SK-N-SH (cell line): Measurements from ENCODE around the gene MTNR1A. TPM values are rescaled to one million over a fixed set of nuclear protein-coding genes. Genes with fewer than 3 reads are reported as not detected.

Experiments
- CTCF ChIA-PET: fragments of 300-600, 350-600 bp; formaldehyde crosslinking; extraction: SDS; loops from one replicate; lab custom pipeline; 2021; lab: Yijun Ruan, JAX
- POLR2A ChIA-PET: fragments of 350-600 bp; sonication (Branson Sonifier 250); formaldehyde crosslinking; extraction: SDS; loops from one replicate; lab custom pipeline; 2020; ENCODE audit warnings: antibody characterized with exemption, inconsistent platforms; lab: Yijun Ruan, JAX
- DNase-seq: peaks from one replicate; pipeline ENCODE4 v3.0.0; 2012
- H2AFZ ChIP-seq: fragments of 200-600 bp; sonication (generic); 2 replicates; pipeline ENCODE4 v1.8.1; 2016; ENCODE audit warnings: antibody characterized with exemption, mild to moderate bottlenecking, low read depth
- H3F3A ChIP-seq: fragments of 200-600 bp; sonication (generic); replicated peaks from 2 replicates; pipeline ENCODE3; 2016; ENCODE audit warnings: antibody characterized with exemption, mild to moderate bottlenecking; ENCODE audit not compliant: insufficient read depth
- H3K27ac ChIP-seq, 2 experiments: fragments of 200-500 bp in 1 of 2; fragments of 200-600 bp in 1 of 2; sonication (Bioruptor generic) in 1 of 2; sonication (generic), shearing (Covaris generic) in 1 of 2; 2 replicates each; pipeline versions ENCODE4 v1.5.1 to v1.6.1; 2014 to 2016; ENCODE audit warnings: low read depth in 2 of 2, inconsistent platforms in 1 of 2, low read length in 1 of 2, mild to moderate bottlenecking in 1 of 2, mixed read lengths in 1 of 2
- H3K27me3 ChIP-seq: fragments of 200-600 bp; sonication (generic), shearing (Covaris generic); 2 replicates; pipeline ENCODE4 v1.6.1; 2016; ENCODE audit warnings: mixed run types; ENCODE audit not compliant: insufficient read depth
- H3K36me3 ChIP-seq, 2 experiments: fragments of 200-500 bp in 1 of 2; fragments of 200-600 bp in 1 of 2; sonication (Bioruptor generic) in 1 of 2; sonication (generic) in 1 of 2; replicated peaks in 1 of 2; 2 replicates each; pipeline versions ENCODE3 to v1.5.1; 2014 to 2016; ENCODE audit warnings: low read length in 1 of 2, mild to moderate bottlenecking in 1 of 2; ENCODE audit not compliant: insufficient read depth in 2 of 2, control insufficient read depth in 1 of 2
- H3K4me1 ChIP-seq, 2 experiments: fragments of 200-500 bp in 1 of 2; fragments of 200-600 bp in 1 of 2; sonication (Bioruptor generic) in 1 of 2; sonication (generic), shearing (Covaris generic) in 1 of 2; 2 replicates each; pipeline versions ENCODE4 v1.5.1 to v1.6.1; 2014 to 2016; ENCODE audit warnings: low read depth in 1 of 2, low read length in 1 of 2, mixed run types in 1 of 2; ENCODE audit not compliant: insufficient read depth in 2 of 2, control insufficient read depth in 1 of 2
- H3K4me2 ChIP-seq: fragments of 200-600 bp; sonication (generic), shearing (Covaris generic); 2 replicates; pipeline ENCODE4 v1.6.1; 2017; ENCODE audit warnings: mixed run types
- H3K4me3 ChIP-seq, 2 experiments: fragments of 200-500 bp in 1 of 2; fragments of 200-600 bp in 1 of 2; sonication (Bioruptor generic) in 1 of 2; sonication (generic), shearing (Covaris generic) in 1 of 2; 2 replicates each; pipeline versions ENCODE4 v1.5.1 to v1.8.1; 2014 to 2016; ENCODE audit warnings: low read depth in 2 of 2, inconsistent platforms in 1 of 2, low read length in 1 of 2, mild to moderate bottlenecking in 1 of 2, mixed read lengths in 1 of 2, moderate library complexity in 1 of 2
- H3K79me2 ChIP-seq: fragments of 200-600 bp; sonication (generic); 2 replicates; pipeline ENCODE4 v1.8.1; 2017; ENCODE audit warnings: mild to moderate bottlenecking; ENCODE audit not compliant: insufficient read depth
- H3K9ac ChIP-seq: fragments of 200-600 bp; sonication (generic); 2 replicates; pipeline ENCODE4 v1.6.1; 2017; ENCODE audit warnings: mixed run types
- H3K9me2 ChIP-seq: fragments of 200-600 bp; sonication (generic); 2 replicates; pipeline ENCODE4 v1.6.1; 2017; ENCODE audit warnings: mixed run types
- H3K9me3 ChIP-seq: fragments of 200-600 bp; sonication (generic); 2 replicates; pipeline ENCODE4 v1.6.1; 2017; ENCODE audit warnings: mixed run types, mild to moderate bottlenecking, moderate library complexity
- H4K20me1 ChIP-seq: fragments of 200-600 bp; sonication (generic); 2 replicates; pipeline ENCODE4 v1.6.1; 2017; ENCODE audit warnings: mild to moderate bottlenecking, mixed run types; ENCODE audit not compliant: insufficient read depth
- ELF1 ChIP-seq: IDR thresholded peaks from 2 replicates; pipeline ENCODE4 v1.4.0; 2012
- EP300 ChIP-seq, 2 experiments: IDR thresholded peaks; 2 replicates each; pipeline versions ENCODE4 v1.4.0 to v1.6.1; 2012; ENCODE audit warnings: borderline replicate concordance in 1 of 2, low read depth in 1 of 2, low read length in 1 of 2
- EZH2phosphoT487 ChIP-seq: fragments of 200-600 bp; sonication (generic); IDR thresholded peaks from 2 replicates; pipeline ENCODE4 v1.6.1; 2017; ENCODE audit warnings: low read depth, mixed run types, mild to moderate bottlenecking, antibody characterized with exemption, moderate library complexity, borderline replicate concordance
- FOXM1 ChIP-seq: IDR thresholded peaks from 2 replicates; pipeline ENCODE4 v1.4.0; 2012; ENCODE audit warnings: low read depth, mild to moderate bottlenecking
- GABPA ChIP-seq: IDR thresholded peaks from 2 replicates; pipeline ENCODE4 v1.4.0; 2012; ENCODE audit warnings: low read depth, mild to moderate bottlenecking
- GATA2 ChIP-seq: sonication (generic); formaldehyde crosslinking; IDR thresholded peaks from 2 replicates; pipeline ENCODE4 v1.5.0; 2020; ENCODE audit warnings: mild to moderate bottlenecking, missing genetic modification reagents
- MEF2A ChIP-seq: IDR thresholded peaks from 2 replicates; pipeline ENCODE4 v1.4.0; 2012; ENCODE audit warnings: low read depth, borderline replicate concordance
- MXI1 ChIP-seq: IDR thresholded peaks from 2 replicates; pipeline ENCODE4 v1.6.1; 2012; ENCODE audit warnings: mild to moderate bottlenecking, low read depth, low read length, improper control_type of control experiment
- NFIC ChIP-seq: IDR thresholded peaks from 2 replicates; pipeline ENCODE4 v1.4.0; 2012; ENCODE audit warnings: borderline replicate concordance
- RAD21 ChIP-seq: IDR thresholded peaks from 2 replicates; pipeline ENCODE4 v1.6.1; 2012; ENCODE audit warnings: mild to moderate bottlenecking, low read length
- TEAD4 ChIP-seq: IDR thresholded peaks from 2 replicates; pipeline ENCODE4 v1.4.0; 2012; ENCODE audit warnings: mild to moderate bottlenecking, borderline replicate concordance; ENCODE audit not compliant: insufficient read depth
- USF1 ChIP-seq: IDR thresholded peaks from 2 replicates; pipeline ENCODE4 v1.4.0; 2012; ENCODE audit warnings: low read depth, borderline replicate concordance
- WGBS: methylation state at CpG from one replicate; pipeline ENCODE4 v1.1.6; 2017; ENCODE audit warnings: low lambda C conversion rate; 5-methylcytosine and 5-hydroxymethylcytosine counted together
- polyA plus RNA-seq, 3 experiments: library from polyadenylated mRNA; depleted of rRNA; stranded (reverse); fragments of >200 nt; gene quantifications; 2 replicates each; pipeline ENCODE4 v1.2.3, GENCODE V29; 2012
- small RNA-seq, 7 experiments: library from RNA; depleted of rRNA; stranded (forward); fragments of <200 nt; gene quantifications; one replicate each; pipeline ENCODE3, GENCODE V24; 2012
- TF ChIP-seq, protein P1 (sequence below): fragments of 150-350 bp; IDR thresholded peaks from 2 replicates; pipeline ENCODE4 v1.6.1; 2017; ENCODE audit warnings: antibody characterized with exemption, low read length, low read depth, borderline replicate concordance

MTNR1A gene
- polyA plus RNA-seq, 1 of the 3 experiments (the other 2 are of a cell fraction): not detected

DNA sequence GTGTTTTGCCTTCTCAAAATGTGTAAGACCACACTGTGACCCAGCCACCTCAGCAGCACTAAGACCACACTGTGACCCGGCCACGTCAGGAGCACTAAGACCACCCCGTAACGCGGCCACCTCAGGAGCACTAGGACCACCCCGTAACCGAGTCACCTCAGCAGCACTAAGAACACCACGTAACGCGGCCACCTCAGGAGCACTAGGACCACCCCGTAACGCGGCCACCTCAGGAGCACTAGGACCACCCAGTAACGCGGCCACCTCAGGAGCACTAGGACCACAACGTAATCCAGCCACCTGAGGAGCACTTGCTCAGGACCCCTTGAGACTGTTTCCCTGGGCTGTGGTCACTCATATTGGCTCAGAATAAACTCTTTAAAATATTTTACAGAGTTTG lies 71.7 kb downstream of the MTNR1A start:
- no peak overlapping the region for H3K4me3 ChIP-seq
- no peaks in the 10 kb centered on the region for H3K9me3 ChIP-seq
- H3K36me3 ChIP-seq: no peaks in the 10 kb centered on the region
- TF ChIP-seq GATA2 (CRISPR knock-in tag) (no peak), NFIC (no peak), USF1 (no peak), RAD21 (no peak), EZH2phosphoT487 (no peak), FOXM1 (no peak), MEF2A (no peak), ELF1 (no peak), GABPA (no peak), EP300 (IDR thresholded peaks at IDR 0.05; ENCODE audit: borderline replicate concordance in 1 of 2, low read depth in 1 of 2, low read length in 1 of 2) (no peak), MXI1 (no peak), TEAD4 (no peak)
- TF ChIP-seq, protein P1, sequence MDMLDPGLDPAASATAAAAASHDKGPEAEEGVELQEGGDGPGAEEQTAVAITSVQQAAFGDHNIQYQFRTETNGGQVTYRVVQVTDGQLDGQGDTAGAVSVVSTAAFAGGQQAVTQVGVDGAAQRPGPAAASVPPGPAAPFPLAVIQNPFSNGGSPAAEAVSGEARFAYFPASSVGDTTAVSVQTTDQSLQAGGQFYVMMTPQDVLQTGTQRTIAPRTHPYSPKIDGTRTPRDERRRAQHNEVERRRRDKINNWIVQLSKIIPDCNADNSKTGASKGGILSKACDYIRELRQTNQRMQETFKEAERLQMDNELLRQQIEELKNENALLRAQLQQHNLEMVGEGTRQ: no peak
- TF ChIP-seq, all 33 proteins: peak for 0
- Histone ChIP-seq H3K4me2 (no peak overlapping the region), H3F3A (no peaks in the 10 kb centered on the region), H3K9me2 (no peaks in the 10 kb centered on the region), H3K4me1 (peaks cover 0 to 2% of the 10 kb centered on the region in 2 experiments; a peak in 1 of 4 replicates), H3K9ac (no peak overlapping the region), H3K79me2 (no peaks in the 10 kb centered on the region), H3K27me3 (peaks cover 6% of the 10 kb centered on the region; the same call in 1 of the 2 replicates), H3K27ac (no peak overlapping the region), H4K20me1 (no peaks in the 10 kb centered on the region), H2AFZ (no peak overlapping the region)
- POLR2A ChIA-PET: no interaction called here
- DNase-seq: no peak
- 51% methylated on average over 8 of the region's 16 CpGs for WGBS
- CTCF ChIA-PET: interaction anchor here (1.2 kb wide), 1 partner anchor 10 kb away, joined by 5 read pairs; no protein-coding TSS in a partner anchor

Small RNA genes lying within 50 kb of the gene (small RNA-seq; reads per million reads assigned to genes)
- 0 reads per million in 7 experiments for gene RNU6-1055P

Other genes starting within 250 kb of the MTNR1A start
- 32.2 and 41.3 TPM in 2 replicates for gene FAT1, start 168.3 kb upstream of the MTNR1A start, polyA plus RNA-seq (2012; rRNA removed)